IMR-90 (cell line): ENCODE data around the gene LRP1B. TPM values are rescaled to one million over a fixed set of nuclear protein-coding genes. Genes with fewer than 3 reads are reported as not detected.

Experiments
- ATAC-seq: fragments of 200-7000 bp; cut with Tn5 transposase; 2 replicates; pipeline ENCODE4 v1.9.1; 2020; ENCODE audit warnings: low read depth, mild to moderate bottlenecking, moderate library complexity
- BruUV-seq: library from RNA; stranded (reverse); fragments of 400-500 nt; replicated peaks from 2 replicates; lab custom pipeline; 2021; lab: Mats Ljungman, UMichigan
- CTCF ChIA-PET: fragments of 300-600 bp; formaldehyde crosslinking; extraction: SDS; loops from one replicate; lab custom pipeline; 2021; ENCODE audit warnings: antibody characterized with exemption; lab: Yijun Ruan, JAX
- POLR2A ChIA-PET: fragments of 300-600 bp; sonication (Branson Sonifier 250); formaldehyde crosslinking; loops from one replicate; lab custom pipeline; 2022; ENCODE audit warnings: antibody characterized with exemption; ENCODE audit not compliant: unreplicated experiment; lab: Charles Lee
- DNase-seq: peaks from one replicate; pipeline ENCODE4 v3.0.0; 2013
- H2AFZ ChIP-seq: replicated peaks from 2 replicates; pipeline ENCODE3; 2013; ENCODE audit warnings: low read length, mild to moderate bottlenecking; ENCODE audit not compliant: poor library complexity
- H2AK5ac ChIP-seq: 2 replicates; pipeline ENCODE4 v1.6.1; 2013; ENCODE audit warnings: low read depth, low read length, inconsistent platforms
- H2AK9ac ChIP-seq: replicated peaks from 2 replicates; pipeline ENCODE3; 2013; ENCODE audit warnings: mild to moderate bottlenecking, low read depth, low read length, moderate library complexity; ENCODE audit not compliant: poor library complexity
- H2BK120ac ChIP-seq: 2 replicates; pipeline ENCODE4 v1.6.1; 2013; ENCODE audit warnings: low read depth, low read length, inconsistent platforms
- H2BK15ac ChIP-seq: 3 replicates; pipeline ENCODE4 v1.6.1; 2013; ENCODE audit warnings: low read depth, low read length, inconsistent platforms
- H2BK20ac ChIP-seq: 2 replicates; pipeline ENCODE4 v1.6.1; 2013; ENCODE audit warnings: low read depth, mild to moderate bottlenecking, inconsistent platforms, low read length, moderate library complexity
- H2BK5ac ChIP-seq: 2 replicates; pipeline ENCODE4 v1.6.1; 2013; ENCODE audit warnings: mild to moderate bottlenecking, low read depth, low read length, inconsistent platforms; ENCODE audit not compliant: poor library complexity, severe bottlenecking
- H3K14ac ChIP-seq: replicated peaks from 2 replicates; pipeline ENCODE4 v1.6.1; 2013; ENCODE audit warnings: low read depth, low read length, inconsistent platforms
- H3K18ac ChIP-seq: 2 replicates; pipeline ENCODE4 v1.6.1; 2013; ENCODE audit warnings: low read depth, low read length, control low read depth
- H3K23ac ChIP-seq: 2 replicates; pipeline ENCODE4 v1.6.1; 2013; ENCODE audit warnings: low read depth, low read length, inconsistent platforms
- H3K27ac ChIP-seq: 2 replicates; pipeline ENCODE4 v1.5.1; 2013; ENCODE audit warnings: mild to moderate bottlenecking, control low read depth, low read length; ENCODE audit not compliant: insufficient read depth
- H3K27me3 ChIP-seq: 2 replicates; pipeline ENCODE4 v1.6.1; 2013; ENCODE audit warnings: low read length; ENCODE audit not compliant: control insufficient read depth, insufficient read depth
- H3K36me3 ChIP-seq: 2 replicates; pipeline ENCODE4 v1.6.1; 2013; ENCODE audit warnings: low read length, mixed read lengths; ENCODE audit not compliant: control insufficient read depth, insufficient read depth
- H3K4ac ChIP-seq: 2 replicates; pipeline ENCODE4 v1.6.1; 2013; ENCODE audit warnings: low read depth, low read length, inconsistent platforms
- H3K4me1 ChIP-seq: 2 replicates; pipeline ENCODE4 v1.6.1; 2013; ENCODE audit warnings: low read length, mixed read lengths; ENCODE audit not compliant: control insufficient read depth, insufficient read depth
- H3K4me2 ChIP-seq: 2 replicates; pipeline ENCODE4 v1.6.1; 2013; ENCODE audit warnings: low read depth, mild to moderate bottlenecking, control low read depth, low read length, moderate library complexity
- H3K4me3 ChIP-seq: 2 replicates; pipeline ENCODE4 v1.5.1; 2013; ENCODE audit warnings: low read depth, mild to moderate bottlenecking, control low read depth, low read length, moderate library complexity; ENCODE audit not compliant: insufficient read depth
- H3K56ac ChIP-seq: 2 replicates; pipeline ENCODE4 v1.6.1; 2013; ENCODE audit warnings: low read length, inconsistent platforms; ENCODE audit not compliant: insufficient read depth; ENCODE audit errors: extremely low read depth
- H3K79me1 ChIP-seq, 2 experiments: 2 replicates each; pipeline ENCODE4 v1.6.1; 2013; ENCODE audit warnings: low read length in 2 of 2, inconsistent platforms in 1 of 2, low read depth in 1 of 2
- H3K9ac ChIP-seq: 2 replicates; pipeline ENCODE4 v1.6.1; 2013; ENCODE audit warnings: low read depth, low read length, control low read depth
- H3K9me1 ChIP-seq: 2 replicates; pipeline ENCODE4 v1.6.1; 2013; ENCODE audit warnings: low read length, inconsistent platforms; ENCODE audit not compliant: insufficient read depth
- H3K9me3 ChIP-seq: 2 replicates; pipeline ENCODE4 v1.6.1; 2013; ENCODE audit warnings: low read length; ENCODE audit not compliant: control insufficient read depth, insufficient read depth
- H4K20me1 ChIP-seq: 2 replicates; pipeline ENCODE4 v1.6.1; 2013; ENCODE audit warnings: low read length, inconsistent platforms; ENCODE audit not compliant: insufficient read depth
- H4K5ac ChIP-seq: 2 replicates; pipeline ENCODE4 v1.6.1; 2013; ENCODE audit warnings: mild to moderate bottlenecking, low read depth, low read length, control low read depth
- H4K8ac ChIP-seq, 2 experiments: 2 replicates each; pipeline ENCODE4 v1.6.1; 2013; ENCODE audit warnings: low read depth in 2 of 2, low read length in 2 of 2, control low read depth in 1 of 2, inconsistent platforms in 1 of 2
- H4K91ac ChIP-seq: 2 replicates; pipeline ENCODE4 v1.6.1; 2013; ENCODE audit warnings: low read depth, low read length, inconsistent platforms; ENCODE audit not compliant: insufficient read depth
- BHLHE40 ChIP-seq: fragments of 150-350 bp; IDR thresholded peaks from 2 replicates; pipeline ENCODE4 v1.6.1; 2016; ENCODE audit warnings: mild to moderate bottlenecking, low read depth, low read length
- CHD1 ChIP-seq: IDR thresholded peaks from 2 replicates; pipeline ENCODE4 v1.6.1; 2012; ENCODE audit warnings: low read depth, low read length, improper control_type of control experiment
- FOS ChIP-seq: fragments of 150-350 bp; IDR thresholded peaks from 2 replicates; pipeline ENCODE4 v1.6.1; 2016; ENCODE audit warnings: low read depth, low read length
- MAFK ChIP-seq: IDR thresholded peaks from 2 replicates; pipeline ENCODE4 v1.6.1; 2012; ENCODE audit warnings: low read depth, low read length, improper control_type of control experiment
- MAZ ChIP-seq: IDR thresholded peaks from 2 replicates; pipeline ENCODE4 v1.6.1; 2012; ENCODE audit warnings: low read depth, mild to moderate bottlenecking, low read length, improper control_type of control experiment, moderate library complexity, borderline replicate concordance
- MXI1 ChIP-seq: IDR thresholded peaks from 2 replicates; pipeline ENCODE4 v1.6.1; 2012; ENCODE audit warnings: low read depth, mild to moderate bottlenecking, low read length, moderate library complexity, borderline replicate concordance
- NFE2L2 ChIP-seq: fragments of 150-350 bp; IDR thresholded peaks from 2 replicates; pipeline ENCODE4 v1.6.1; 2016; ENCODE audit warnings: low read depth, mild to moderate bottlenecking, low read length
- POLR2A ChIP-seq: IDR thresholded peaks from 2 replicates; pipeline ENCODE4 v1.6.1; 2012; ENCODE audit warnings: mild to moderate bottlenecking, low read depth, low read length
- RAD21 ChIP-seq: IDR thresholded peaks from 2 replicates; pipeline ENCODE4 v1.6.1; 2012; ENCODE audit warnings: low read length, improper control_type of control experiment
- RCOR1 ChIP-seq: IDR thresholded peaks from 2 replicates; pipeline ENCODE4 v1.6.1; 2012; ENCODE audit warnings: mild to moderate bottlenecking, low read length, improper control_type of control experiment; ENCODE audit not compliant: insufficient replicate concordance
- RFX5 ChIP-seq: IDR thresholded peaks from 2 replicates; pipeline ENCODE4 v1.8.0; 2012; ENCODE audit warnings: low read depth, mild to moderate bottlenecking, low read length, moderate library complexity
- SMC3 ChIP-seq: fragments of 150-350 bp; IDR thresholded peaks from 2 replicates; pipeline ENCODE4 v1.6.1; 2016; ENCODE audit warnings: low read depth, mild to moderate bottlenecking, antibody characterized with exemption, low read length, moderate library complexity
- WGBS, 2 experiments: methylation state at CpG; one replicate each; pipeline versions ENCODE4 v1.1.5 to v1.1.7; 2013; ENCODE audit warnings: missing lambda C conversion rate in 2 of 2; ENCODE audit not compliant: insufficient read length in 1 of 2; ENCODE audit errors: extremely low coverage in 2 of 2; 5-methylcytosine and 5-hydroxymethylcytosine counted together
- dilution Hi-C: fragments of 300-500 bp; cut with HindIII; formaldehyde crosslinking; loops from one replicate; pipeline ENCODE4 v1.14.3; 2018; ENCODE audit warnings: low sequenced_read_pairs; ENCODE audit not compliant: unreplicated experiment
- in situ Hi-C: fragments of 300-500 bp; cut with MboI; formaldehyde crosslinking; loops from 3 replicates; pipeline ENCODE4 v1.14.3; 2019; ENCODE audit warnings: low sequenced_read_pairs, inconsistent platforms, mixed read lengths
- intact Hi-C: fragments of 100-400 bp; cut with micrococcal nuclease; formaldehyde crosslinking; loops from 2 replicates; pipeline ENCODE4 v1.10.0; 2022
- polyA plus RNA-seq, 3 experiments: library from polyadenylated mRNA; depleted of rRNA; stranded (reverse); fragments of >200 nt; gene quantifications; 2 replicates each; pipeline ENCODE4 v1.2.3, GENCODE V29; 2012; ENCODE audit warnings: low replicate concordance in 1 of 3
- total RNA-seq: library from RNA; depleted of rRNA; stranded (reverse); fragments of >200 nt; gene quantifications from 2 replicates; pipeline ENCODE4 v1.2.3, GENCODE V29; 2012
- TF ChIP-seq, protein P1 (sequence below): fragments of 150-350 bp; IDR thresholded peaks from 2 replicates; pipeline ENCODE4 v1.6.1; 2017; ENCODE audit warnings: mild to moderate bottlenecking, antibody characterized with exemption, low read length, low read depth
- TF ChIP-seq, protein P2 (sequence below): conservative IDR thresholded peaks from 2 replicates; pipeline ENCODE4 v1.5.1; 2012; ENCODE audit warnings: mild to moderate bottlenecking, low read depth, low read length, improper control_type of control experiment

The LRP1B gene
- total and polyA plus RNA-seq, 2 of the 4 experiments (the other 2 are of a cell fraction) = under 0.01 to 0.02 TPM

DNA sequence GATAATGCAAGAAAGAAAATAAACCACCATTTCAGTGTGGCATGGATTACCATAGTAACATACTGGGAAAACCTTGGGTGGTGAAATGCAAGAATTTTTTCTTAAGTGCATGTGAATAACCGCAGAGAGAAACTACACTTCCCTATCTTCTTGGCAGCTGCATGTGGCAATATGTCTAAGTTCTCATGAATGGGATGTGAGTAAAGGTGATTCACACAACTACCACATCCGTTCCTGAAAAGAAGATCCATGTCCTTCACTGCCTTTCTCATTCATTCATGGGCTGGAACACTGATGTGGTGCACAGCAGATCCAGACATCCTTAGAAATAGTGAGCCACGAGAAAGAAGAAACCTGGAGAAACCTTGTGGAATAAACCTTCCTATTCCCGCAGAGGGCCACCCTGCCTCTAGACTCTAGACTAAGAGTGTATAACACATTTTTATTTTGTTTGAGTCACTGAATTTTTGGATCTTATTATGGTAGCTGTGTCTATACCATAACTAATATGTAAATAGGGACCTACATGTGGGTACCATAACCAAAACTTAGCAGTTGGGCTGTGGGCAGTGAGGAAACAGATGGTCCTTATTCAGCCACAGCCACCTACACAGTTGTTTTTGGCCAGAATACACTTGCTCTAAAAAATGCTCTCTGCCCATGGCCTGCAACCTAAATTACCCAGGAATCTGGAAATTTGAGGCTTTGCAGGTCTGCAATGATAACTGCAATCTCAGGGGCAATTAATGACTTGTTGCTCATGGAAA lies 573.3 kb downstream of the LRP1B start (continued):
- TF ChIP-seq SMC3 = no peak

DNA sequence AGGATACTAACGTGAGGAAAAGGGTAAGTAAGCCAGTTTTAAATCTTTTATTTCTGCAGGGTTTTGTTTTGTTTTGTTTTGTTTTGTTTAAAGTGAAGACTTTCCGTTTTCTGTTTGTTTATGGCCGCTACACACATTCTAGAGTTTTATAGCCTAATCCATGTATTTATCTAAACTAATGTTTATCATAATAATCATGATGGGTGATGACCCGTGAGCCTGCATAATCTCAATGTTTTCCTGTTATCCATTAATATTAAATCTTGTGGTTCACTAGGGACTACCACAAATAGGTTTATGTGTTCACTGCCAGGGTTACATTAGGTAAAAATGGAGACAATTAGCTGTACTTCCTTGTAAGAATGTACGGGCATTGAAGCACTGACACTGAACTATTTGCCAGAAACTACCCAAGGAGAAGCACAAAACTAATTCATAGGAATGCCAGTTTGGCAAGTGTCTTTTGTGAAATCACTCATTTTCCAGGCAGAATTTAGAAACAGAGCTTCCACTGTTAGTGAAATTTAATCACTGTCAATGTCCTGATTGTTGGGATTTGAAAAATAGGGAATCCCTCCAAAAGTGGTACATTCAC lies 574.8 kb downstream of the LRP1B start:
- Histone ChIP-seq H3K23ac (no peak overlapping the region), H2AFZ (no peak overlapping the region), H3K9ac (no peak overlapping the region), H3K4me1 (no peaks in the 10 kb centered on the region), H3K56ac (no peak overlapping the region), H2AK9ac (no peak overlapping the region), H3K9me3 (no peaks in the 10 kb centered on the region), H3K4me2 (no peak overlapping the region), H4K5ac (no peak overlapping the region), H2BK120ac (no peak overlapping the region), H3K4me3 (no peak overlapping the region), H3K36me3 (no peaks in the 10 kb centered on the region), H2AK5ac (no peak overlapping the region), H4K91ac (no peak overlapping the region), H3K27ac (no peak overlapping the region), H2BK15ac (no peak overlapping the region), H3K27me3 (no peaks in the 10 kb centered on the region), H2BK20ac (peak overlapping the region; percentile 6; the same call in 1 of the 2 replicates), H3K9me1 (no peaks in the 10 kb centered on the region), H3K14ac (no peak overlapping the region), H3K4ac (no peak overlapping the region), H3K18ac (no peak overlapping the region), H3K79me1 (no peaks in the 10 kb centered on the region), H4K20me1 (no peaks in the 10 kb centered on the region), H4K8ac (no peak overlapping the region), H2BK5ac (no peak overlapping the region)
- in situ Hi-C loops (no loop called here), intact Hi-C loops (loop anchor here (5.0 to 10.0 kb wide), 2 partner anchors 691 to 969 kb away; no protein-coding TSS in a partner anchor), dilution Hi-C loops (no loop called here)
- DNase-seq (no peak), ATAC-seq (no peak)
- POLR2A ChIA-PET = no interaction called here
- no CpG with 5 or more reads among the region's 5 CpGs for WGBS, 2 experiments
- no TSS peak for BruUV-seq
- CTCF ChIA-PET = interaction anchor here (0.9 to 1.7 kb wide), 2 partner anchors 14 to 861 kb away, joined by 3 to 4 read pairs; no protein-coding TSS in a partner anchor
- TF ChIP-seq BHLHE40 = no peak
- no peak for TF ChIP-seq RFX5
- no peak for TF ChIP-seq MAFK
- TF ChIP-seq FOS = no peak
- TF ChIP-seq RAD21 = no peak
- no peak for TF ChIP-seq RCOR1
- TF ChIP-seq, protein P1, sequence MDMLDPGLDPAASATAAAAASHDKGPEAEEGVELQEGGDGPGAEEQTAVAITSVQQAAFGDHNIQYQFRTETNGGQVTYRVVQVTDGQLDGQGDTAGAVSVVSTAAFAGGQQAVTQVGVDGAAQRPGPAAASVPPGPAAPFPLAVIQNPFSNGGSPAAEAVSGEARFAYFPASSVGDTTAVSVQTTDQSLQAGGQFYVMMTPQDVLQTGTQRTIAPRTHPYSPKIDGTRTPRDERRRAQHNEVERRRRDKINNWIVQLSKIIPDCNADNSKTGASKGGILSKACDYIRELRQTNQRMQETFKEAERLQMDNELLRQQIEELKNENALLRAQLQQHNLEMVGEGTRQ = no peak
- TF ChIP-seq MXI1 = no peak
- no peak for TF ChIP-seq NFE2L2
- no peak for TF ChIP-seq POLR2A
- TF ChIP-seq CHD1 = no peak
- no peak for TF ChIP-seq MAZ
- TF ChIP-seq SMC3 = no peak
- TF ChIP-seq, protein P2, sequence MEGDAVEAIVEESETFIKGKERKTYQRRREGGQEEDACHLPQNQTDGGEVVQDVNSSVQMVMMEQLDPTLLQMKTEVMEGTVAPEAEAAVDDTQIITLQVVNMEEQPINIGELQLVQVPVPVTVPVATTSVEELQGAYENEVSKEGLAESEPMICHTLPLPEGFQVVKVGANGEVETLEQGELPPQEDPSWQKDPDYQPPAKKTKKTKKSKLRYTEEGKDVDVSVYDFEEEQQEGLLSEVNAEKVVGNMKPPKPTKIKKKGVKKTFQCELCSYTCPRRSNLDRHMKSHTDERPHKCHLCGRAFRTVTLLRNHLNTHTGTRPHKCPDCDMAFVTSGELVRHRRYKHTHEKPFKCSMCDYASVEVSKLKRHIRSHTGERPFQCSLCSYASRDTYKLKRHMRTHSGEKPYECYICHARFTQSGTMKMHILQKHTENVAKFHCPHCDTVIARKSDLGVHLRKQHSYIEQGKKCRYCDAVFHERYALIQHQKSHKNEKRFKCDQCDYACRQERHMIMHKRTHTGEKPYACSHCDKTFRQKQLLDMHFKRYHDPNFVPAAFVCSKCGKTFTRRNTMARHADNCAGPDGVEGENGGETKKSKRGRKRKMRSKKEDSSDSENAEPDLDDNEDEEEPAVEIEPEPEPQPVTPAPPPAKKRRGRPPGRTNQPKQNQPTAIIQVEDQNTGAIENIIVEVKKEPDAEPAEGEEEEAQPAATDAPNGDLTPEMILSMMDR = no peak
